ENCODE results near the gene PAK4. TPM values are rescaled to one million over a fixed set of nuclear protein-coding genes. Genes with fewer than 3 reads are reported as not detected.
A peak's percentile ranks its signal among the peaks of the same experiment; 100 is the strongest.

The PAK4 gene
- total and polyA plus RNA-seq, 2 of the 13 experiments (the other 11 are each of a cell fraction or from before 2014, with no cell fraction given): 9.5 to 17.8 TPM

DNA sequence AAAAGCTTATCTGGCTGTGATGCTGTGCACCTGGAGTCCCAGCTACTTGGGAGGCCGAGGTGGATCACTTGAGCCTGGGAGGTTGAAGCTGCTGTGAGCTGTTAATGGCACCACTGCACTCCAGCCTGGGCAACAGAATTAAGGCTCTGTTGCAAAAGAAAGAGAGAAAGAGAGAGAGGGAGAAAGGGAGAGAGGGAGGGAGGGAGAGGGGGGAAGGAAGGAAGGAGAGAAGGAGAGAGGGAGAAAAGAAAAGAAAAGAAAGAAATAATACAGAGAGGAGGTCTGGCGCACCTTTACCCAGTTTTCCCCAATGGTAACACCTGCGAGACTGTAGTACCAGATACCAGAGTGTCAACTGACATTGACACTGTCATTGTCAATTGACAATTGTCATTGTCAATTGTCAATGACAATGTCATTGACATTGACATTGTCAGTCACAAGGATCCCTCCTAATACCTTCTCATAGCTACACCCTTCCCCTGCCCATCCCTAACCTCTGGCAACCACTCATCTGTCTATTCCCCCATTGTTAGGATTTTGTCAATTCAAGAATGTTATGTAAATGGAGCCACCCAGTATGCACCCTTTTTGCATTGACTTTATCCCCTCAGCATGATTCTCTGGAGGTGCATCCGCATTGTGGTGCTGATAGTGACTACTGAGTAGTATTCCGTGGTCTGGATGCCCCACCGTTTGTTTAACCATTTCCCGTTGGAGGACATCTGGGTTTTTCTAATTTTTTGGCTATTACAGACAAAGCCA is 21.3 kb downstream of the PAK4 start:
- CTCF ChIA-PET (ENCODE audit: low intra/inter-chr PET ratio, low total read pairs): interaction anchor here (1.7 kb wide), 1 partner anchor 25 kb away, joined by 14 read pairs; no protein-coding TSS in a partner anchor
- Histone ChIP-seq H3K27me3 (ENCODE audit: control insufficient read depth in 1 of 2, insufficient read depth in 2 of 2, low read length in 2 of 2) (no peaks in the 10 kb centered on the region), H3K4me3 (replicated peaks in 1 of 3; ENCODE audit: insufficient read depth in 1 of 3, low read depth in 2 of 3, low read length in 3 of 3) (no peak overlapping the region), H3K9ac (ENCODE audit: insufficient read depth, low read depth, low read length) (no peak overlapping the region), H3K4me2 (ENCODE audit: low read depth, low read length) (no peak overlapping the region), H3K9me3 (ENCODE audit: low read length) (no peaks in the 10 kb centered on the region), H3K4me1 (ENCODE audit: insufficient read depth, low read length) (peaks cover 53% of the 10 kb centered on the region), H3K36me3 (replicated peaks in 1 of 2; ENCODE audit: control insufficient read depth in 1 of 2, insufficient read depth in 2 of 2, low read length in 2 of 2) (peaks cover 5 to 11% of the 10 kb centered on the region in 2 experiments; a peak in 4 of 5 replicates), H3K27ac (ENCODE audit: extremely low read length, insufficient read depth, low read length) (no peak overlapping the region), H3K79me2 (ENCODE audit: insufficient read depth, low read length) (peaks cover 62% of the 10 kb centered on the region), H2AFZ (ENCODE audit: low read length) (no peak overlapping the region), H4K20me1 (ENCODE audit: insufficient read depth, low read length) (peaks cover 15% of the 10 kb centered on the region)
- FAIRE-seq (no peak), ATAC-seq (no peak), DNase-seq (ENCODE audit: low spot score) (no peak)
- POLR2A ChIA-PET: interaction anchor here (1.6 to 3.3 kb wide), 5 partner anchors 8 to 33 kb away, joined by 5 to 35 read pairs (median 15); partner anchors contain the start of gene PAK4
- in situ Hi-C loops (cut with HindIII; ENCODE audit: extremely low pct_ligation_motif_present, low pct_unique_long_range_greater_than_20kb) (no loop called here), intact Hi-C loops (cut with micrococcal nuclease; ENCODE audit: unreplicated experiment) (no loop called here)
- WGBS (ENCODE audit: low lambda C conversion rate): 93% methylated on average over 7 of the region's 7 CpGs
- no TSS peak for BruUV-seq (replicated peaks)
- TF ChIP-seq HNRNPK (IDR thresholded peaks at IDR 0.05; ENCODE audit: low read depth, low read length, poor library complexity, severe bottlenecking): peak; percentile 61
- TF ChIP-seq SMAD9 (CRISPR knock-in tag; IDR thresholded peaks at IDR 0.05): no peak

DNA sequence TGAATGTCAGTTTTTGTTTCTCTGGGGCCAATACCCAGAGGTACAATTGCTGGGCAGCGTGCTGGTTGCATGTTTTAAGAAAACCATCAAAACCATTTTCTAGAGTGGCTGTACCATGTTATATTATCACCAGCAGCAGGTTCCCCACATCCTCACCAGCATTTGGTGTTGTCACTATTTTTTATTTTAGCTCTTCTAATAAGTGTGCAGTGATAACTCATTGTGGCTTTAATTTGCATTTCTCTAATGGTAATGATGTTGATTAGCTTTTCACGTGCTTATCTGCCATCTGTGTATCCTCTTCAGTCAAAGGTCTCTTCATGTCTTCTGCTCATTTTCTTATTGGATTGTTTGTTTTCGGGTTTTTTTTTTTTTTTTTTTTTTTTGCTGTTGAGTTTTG is 21.9 kb downstream of the PAK4 start:
- 92% methylated on average over 3 of the region's 3 CpGs for WGBS (ENCODE audit: low lambda C conversion rate)
- ATAC-seq: no peak
- in situ Hi-C loops (cut with HindIII; ENCODE audit: extremely low pct_ligation_motif_present, low pct_unique_long_range_greater_than_20kb): no loop called here
- Histone ChIP-seq H3K27me3 (ENCODE audit: control insufficient read depth in 1 of 2, insufficient read depth in 2 of 2, low read length in 2 of 2) (no peaks in the 10 kb centered on the region), H3K36me3 (replicated peaks in 1 of 2; ENCODE audit: control insufficient read depth in 1 of 2, insufficient read depth in 2 of 2, low read length in 2 of 2) (peaks cover 5 to 11% of the 10 kb centered on the region in 2 experiments; a peak in 4 of 5 replicates), H4K20me1 (ENCODE audit: insufficient read depth, low read length) (peaks cover 10% of the 10 kb centered on the region), H3K4me3 (replicated peaks in 1 of 3; ENCODE audit: insufficient read depth in 1 of 3, low read depth in 2 of 3, low read length in 3 of 3) (no peak overlapping the region), H3K4me2 (ENCODE audit: low read depth, low read length) (no peak overlapping the region), H3K9ac (ENCODE audit: insufficient read depth, low read depth, low read length) (no peak overlapping the region), H3K79me2 (ENCODE audit: insufficient read depth, low read length) (peaks cover 60% of the 10 kb centered on the region), H3K4me1 (ENCODE audit: insufficient read depth, low read length) (peaks cover 47% of the 10 kb centered on the region), H3K27ac (ENCODE audit: extremely low read length, insufficient read depth, low read length) (no peak overlapping the region), H3K9me3 (ENCODE audit: low read length) (no peaks in the 10 kb centered on the region), H2AFZ (ENCODE audit: low read length) (no peak overlapping the region)
- no peak for DNase-seq (ENCODE audit: low spot score)
- FAIRE-seq: no peak
- ChIA-PET CTCF (ENCODE audit: low intra/inter-chr PET ratio, low total read pairs) (no interaction called here), POLR2A (no interaction called here)
- intact Hi-C loops (cut with micrococcal nuclease; ENCODE audit: unreplicated experiment): no loop called here
- no TSS peak for BruUV-seq (replicated peaks)
- TF ChIP-seq ZNF367 (CRISPR knock-in tag; IDR thresholded peaks at IDR 0.05; ENCODE audit: borderline replicate concordance) (no peak), HNRNPL (IDR thresholded peaks at IDR 0.05; ENCODE audit: low read depth, low read length) (no peak), NFKB2 (CRISPR knock-in tag; IDR thresholded peaks at IDR 0.05; ENCODE audit: borderline replicate concordance) (no peak), JUND (CRISPR knock-in tag; IDR thresholded peaks at IDR 0.05) (no peak), ARNT (IDR thresholded peaks at IDR 0.05) (no peak), ZKSCAN5 (CRISPR knock-in tag; IDR thresholded peaks at IDR 0.05) (no peak), ZNF446 (CRISPR knock-in tag; IDR thresholded peaks at IDR 0.05) (no peak), TP53 (CRISPR knock-in tag; conservative IDR thresholded peaks at IDR 0.05) (no peak), ZFP36L2 (CRISPR knock-in tag; IDR thresholded peaks at IDR 0.05) (no peak), ZNF232 (CRISPR knock-in tag; IDR thresholded peaks at IDR 0.05; ENCODE audit: borderline replicate concordance) (no peak), NAIF1 (CRISPR knock-in tag; IDR thresholded peaks at IDR 0.05; ENCODE audit: borderline replicate concordance) (no peak)
- TF ChIP-seq, protein P1, sequence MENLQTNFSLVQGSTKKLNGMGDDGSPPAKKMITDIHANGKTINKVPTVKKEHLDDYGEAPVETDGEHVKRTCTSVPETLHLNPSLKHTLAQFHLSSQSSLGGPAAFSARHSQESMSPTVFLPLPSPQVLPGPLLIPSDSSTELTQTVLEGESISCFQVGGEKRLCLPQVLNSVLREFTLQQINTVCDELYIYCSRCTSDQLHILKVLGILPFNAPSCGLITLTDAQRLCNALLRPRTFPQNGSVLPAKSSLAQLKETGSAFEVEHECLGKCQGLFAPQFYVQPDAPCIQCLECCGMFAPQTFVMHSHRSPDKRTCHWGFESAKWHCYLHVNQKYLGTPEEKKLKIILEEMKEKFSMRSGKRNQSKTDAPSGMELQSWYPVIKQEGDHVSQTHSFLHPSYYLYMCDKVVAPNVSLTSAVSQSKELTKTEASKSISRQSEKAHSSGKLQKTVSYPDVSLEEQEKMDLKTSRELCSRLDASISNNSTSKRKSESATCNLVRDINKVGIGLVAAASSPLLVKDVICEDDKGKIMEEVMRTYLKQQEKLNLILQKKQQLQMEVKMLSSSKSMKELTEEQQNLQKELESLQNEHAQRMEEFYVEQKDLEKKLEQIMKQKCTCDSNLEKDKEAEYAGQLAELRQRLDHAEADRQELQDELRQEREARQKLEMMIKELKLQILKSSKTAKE (CRISPR knock-in tag; IDR thresholded peaks at IDR 0.05; ENCODE audit: borderline replicate concordance): no peak

All from HepG2 (cell line).